Sigmoid colon (tissue), 4 donors: ENCODE results near the gene ARHGAP6.

Source experiments
- POLR2A ChIP-seq, 2 donors: fragments of 450-650 bp; IDR thresholded peaks; one replicate each; pipeline ENCODE4 v1.6.1; 2016; ENCODE audit warnings: antibody characterized with exemption in 2 of 2, mild to moderate bottlenecking in 2 of 2, moderate library complexity in 2 of 2
- POLR2AphosphoS5 ChIP-seq, 4 donors: sonication (generic); formaldehyde crosslinking; IDR thresholded peaks; one replicate each; pipeline ENCODE4 v1.6.1; 2017; ENCODE audit warnings: antibody characterized with exemption in 4 of 4
- TF ChIP-seq, protein P1 (sequence below), 4 experiments: fragments of 450-650 bp in 3 of 4; fragments of 200-600 bp in 1 of 4; IDR thresholded peaks; one replicate each; pipeline ENCODE4 v1.5.1; 2016 to 2019; ENCODE audit warnings: antibody characterized with exemption in 4 of 4, mild to moderate bottlenecking in 3 of 4, moderate library complexity in 2 of 4

DNA sequence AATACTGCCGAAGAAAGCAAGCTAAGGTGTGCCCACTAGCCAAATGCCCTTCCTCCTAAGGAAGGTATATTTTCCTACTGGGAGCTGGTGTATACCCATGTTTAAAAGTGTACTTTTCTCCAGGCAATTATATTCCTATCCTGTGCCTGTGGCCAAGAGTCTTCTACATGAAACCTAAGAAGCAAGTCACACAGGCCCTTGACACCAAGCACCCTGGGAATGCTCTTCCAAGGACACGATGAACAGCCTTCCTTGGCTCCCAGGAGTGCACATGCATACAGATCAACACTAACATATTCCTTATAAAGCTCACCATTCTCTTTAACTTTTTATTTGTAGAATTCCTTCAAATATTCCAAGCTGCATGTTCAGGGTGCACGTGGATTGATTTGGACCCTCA lies 17.3 kb upstream of the ARHGAP6 start:
- TF ChIP-seq, protein P1, sequence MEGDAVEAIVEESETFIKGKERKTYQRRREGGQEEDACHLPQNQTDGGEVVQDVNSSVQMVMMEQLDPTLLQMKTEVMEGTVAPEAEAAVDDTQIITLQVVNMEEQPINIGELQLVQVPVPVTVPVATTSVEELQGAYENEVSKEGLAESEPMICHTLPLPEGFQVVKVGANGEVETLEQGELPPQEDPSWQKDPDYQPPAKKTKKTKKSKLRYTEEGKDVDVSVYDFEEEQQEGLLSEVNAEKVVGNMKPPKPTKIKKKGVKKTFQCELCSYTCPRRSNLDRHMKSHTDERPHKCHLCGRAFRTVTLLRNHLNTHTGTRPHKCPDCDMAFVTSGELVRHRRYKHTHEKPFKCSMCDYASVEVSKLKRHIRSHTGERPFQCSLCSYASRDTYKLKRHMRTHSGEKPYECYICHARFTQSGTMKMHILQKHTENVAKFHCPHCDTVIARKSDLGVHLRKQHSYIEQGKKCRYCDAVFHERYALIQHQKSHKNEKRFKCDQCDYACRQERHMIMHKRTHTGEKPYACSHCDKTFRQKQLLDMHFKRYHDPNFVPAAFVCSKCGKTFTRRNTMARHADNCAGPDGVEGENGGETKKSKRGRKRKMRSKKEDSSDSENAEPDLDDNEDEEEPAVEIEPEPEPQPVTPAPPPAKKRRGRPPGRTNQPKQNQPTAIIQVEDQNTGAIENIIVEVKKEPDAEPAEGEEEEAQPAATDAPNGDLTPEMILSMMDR (IDR thresholded peaks at IDR 0.05): no peak
- TF ChIP-seq POLR2AphosphoS5 (IDR thresholded peaks at IDR 0.05): no peak
- TF ChIP-seq POLR2A (IDR thresholded peaks at IDR 0.05): no peak
